Ascending aorta (tissue), 2 donors: ENCODE results near the gene SMAD1. TPM values are rescaled to one million over a fixed set of nuclear protein-coding genes. Genes with fewer than 3 reads are reported as not detected.
"Not testable (repeated sequence)": the region's sequence is repeated elsewhere in the genome, so short reads cannot be mapped to it uniquely, and the experiment has no call there.

Source experiments
- DNase-seq, 2 donors: peaks; one replicate each; pipeline ENCODE4 v3.0.0-alpha.2; 2019; ENCODE audit warnings: low spot score in 2 of 2
- H3K27ac ChIP-seq, 2 donors: fragments of 200-600 bp; sonication (generic); one replicate each; pipeline ENCODE4 v1.5.1; 2016 to 2017; ENCODE audit warnings: mild to moderate bottlenecking in 1 of 2
- H3K27me3 ChIP-seq: fragments of 200-600 bp; sonication (generic); one replicate; pipeline ENCODE4 v1.5.1; 2017
- H3K36me3 ChIP-seq, 2 donors: fragments of 200-600 bp; sonication (generic); one replicate each; pipeline ENCODE4 v1.5.1; 2016
- H3K4me1 ChIP-seq, 2 donors: fragments of 200-600 bp; sonication (generic); one replicate each; pipeline ENCODE4 v1.5.1; 2016 to 2017; ENCODE audit warnings: mild to moderate bottlenecking in 1 of 2
- H3K4me3 ChIP-seq, 2 donors: fragments of 200-600 bp; sonication (generic); one replicate each; pipeline ENCODE4 v1.5.1; 2016 to 2017; ENCODE audit warnings: mild to moderate bottlenecking in 1 of 2
- H3K9me3 ChIP-seq, 2 donors: fragments of 200-600 bp; sonication (generic); one replicate each; pipeline ENCODE4 v1.5.1; 2016
- CTCF ChIP-seq, 3 experiments: fragments of 200-600 bp in 2 of 3; fragments of 450-650 bp in 1 of 3; sonication (generic) in 2 of 3; IDR thresholded peaks; one replicate each; pipeline ENCODE4 v1.5.1; 2016 to 2019; ENCODE audit warnings: antibody characterized with exemption in 3 of 3, mild to moderate bottlenecking in 1 of 3, moderate library complexity in 1 of 3
- intact Hi-C: fragments of 100-400 bp; cut with DNase I; formaldehyde crosslinking; loops from one replicate; pipeline ENCODE4 v1.15.1; 2023
- total RNA-seq: library from RNA; depleted of rRNA; stranded (reverse); fragments of >200 nt; gene quantifications from one replicate; pipeline ENCODE4 v1.1.0, GENCODE V29; 2016

SMAD1 gene
- total RNA-seq, 1 donor from 2014 or later = 20.1 TPM

DNA sequence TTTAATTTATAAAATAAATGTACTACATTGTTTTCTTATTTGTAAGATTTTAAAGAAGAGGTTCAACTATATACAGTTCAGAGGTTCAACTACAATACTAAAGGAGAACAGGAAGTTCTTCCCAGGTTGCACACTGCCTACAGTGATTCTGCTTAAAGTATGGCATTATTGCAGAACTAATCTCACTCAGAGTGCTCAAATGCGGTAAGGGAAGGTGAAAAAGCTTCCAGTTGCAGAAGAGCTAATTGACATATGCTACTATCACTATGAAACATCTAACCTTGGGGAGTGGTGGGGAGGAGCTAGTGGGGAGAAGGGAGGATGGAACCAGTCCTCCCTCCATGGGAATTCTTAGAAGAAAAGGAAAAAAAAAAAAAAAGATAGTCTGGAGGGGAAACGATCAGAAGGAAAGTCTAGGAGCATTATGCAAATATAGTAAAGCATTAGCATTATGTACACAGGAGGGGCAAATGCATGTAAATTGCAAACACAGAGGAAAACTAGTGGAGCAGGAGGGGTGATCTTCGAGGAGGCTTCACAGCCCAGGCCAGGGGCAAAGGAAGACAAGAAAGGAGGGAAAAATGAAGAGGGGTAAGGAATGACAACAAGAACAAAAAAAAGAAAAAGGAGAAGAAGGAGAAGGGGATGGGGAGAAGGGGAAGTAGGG is 105.6 kb downstream of the SMAD1 start:
- H3K27me3 ChIP-seq = no peaks in the 10 kb centered on the region
- intact Hi-C loops = no loop called here
- DNase-seq = no peak

GRCh38 chr4:145589381-145589780 is 107.7 kb downstream of the SMAD1 start:
- H3K9me3 ChIP-seq, DNase-seq, H3K4me3 ChIP-seq, H3K27me3 ChIP-seq, intact Hi-C loops, H3K27ac ChIP-seq, H3K4me1 ChIP-seq, H3K36me3 ChIP-seq: not testable (repeated sequence)

More for the DNA sequence above, 105.6 kb downstream of the SMAD1 start:
- Histone ChIP-seq H3K4me1 (no peaks in the 10 kb centered on the region), H3K36me3 (no peaks in the 10 kb centered on the region), H3K27ac (no peak overlapping the region), H3K9me3 (no peaks in the 10 kb centered on the region), H3K4me3 (no peak overlapping the region)
- no peak for TF ChIP-seq CTCF (IDR thresholded peaks at IDR 0.05)

- H3K4me3 ChIP-seq = no peak overlapping the region
- H3K36me3 ChIP-seq = no peaks in the 10 kb centered on the region
- no peak overlapping the region for H3K27ac ChIP-seq
- no peaks in the 10 kb centered on the region for H3K9me3 ChIP-seq
- intact Hi-C loops = no loop called here
- no peak for TF ChIP-seq CTCF (IDR thresholded peaks at IDR 0.05)
- H3K27me3 ChIP-seq = no peaks in the 10 kb centered on the region
- H3K4me1 ChIP-seq = no peaks in the 10 kb centered on the region
- no peak for DNase-seq
Measured at GRCh38 chr4:145589916-145590702, 108.5 kb downstream of the SMAD1 start.

GRCh38 chr4:145602129-145602760 is 120.6 kb downstream of the SMAD1 start:
- Histone ChIP-seq H3K27me3 (no peaks in the 10 kb centered on the region), H3K27ac (no peak overlapping the region), H3K36me3 (no peaks in the 10 kb centered on the region), H3K9me3 (peaks cover 0 to 15% of the 10 kb centered on the region in 2 donors), H3K4me1 (no peaks in the 10 kb centered on the region), H3K4me3 (no peak overlapping the region)
- DNase-seq = no peak
- intact Hi-C loops = no loop called here
- TF ChIP-seq CTCF (IDR thresholded peaks at IDR 0.05) = no peak

DNA sequence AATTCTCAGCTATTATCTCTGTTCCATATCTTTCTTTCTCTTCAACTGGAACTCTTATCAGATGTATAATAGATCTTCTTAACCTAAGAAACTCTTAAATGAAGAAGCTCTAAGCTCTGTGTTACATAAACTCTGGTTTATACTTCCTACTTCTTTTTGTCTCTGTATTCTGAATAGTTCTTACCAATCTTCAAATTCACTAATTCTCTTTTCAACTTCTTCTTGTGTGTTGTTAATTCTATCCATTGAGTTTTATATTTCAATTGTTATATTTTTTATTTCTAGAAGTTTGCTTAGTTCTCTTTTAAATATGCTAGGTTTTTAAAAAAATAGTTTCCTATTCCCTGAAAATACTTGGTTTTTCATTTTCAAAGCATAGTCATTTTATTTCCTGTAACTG is 124.3 kb downstream of the SMAD1 start:
- intact Hi-C loops = no loop called here
- Histone ChIP-seq H3K4me1 (no peaks in the 10 kb centered on the region), H3K27ac (no peak overlapping the region), H3K27me3 (no peaks in the 10 kb centered on the region), H3K4me3 (no peak overlapping the region), H3K36me3 (no peaks in the 10 kb centered on the region), H3K9me3 (peaks cover 0 to 15% of the 10 kb centered on the region in 2 donors)
- TF ChIP-seq CTCF (IDR thresholded peaks at IDR 0.05) = no peak
- no peak for DNase-seq

Other genes with a start within 250 kb of the SMAD1 start
- gene MMAA, start 137.5 kb downstream of the SMAD1 start, total RNA-seq = 3.9 TPM
- not detected for gene C4orf51, start 198.3 kb downstream of the SMAD1 start, total RNA-seq